Stimulated activated CD4-positive, alpha-beta T cell treated with anti-CD3 and anti-CD28 coated beads, Interleukin-1b, Interleukin-23, amount 100 ng/mL, for 4 hours (primary cell): ENCODE data around the gene IP6K3.

Source experiments
- DNase-seq, 2 donors: peaks; one replicate each; pipeline ENCODE4 v3.0.0-alpha.2; 2020; ENCODE audit warnings: low read depth in 2 of 2

The IP6K3 gene

DNA sequence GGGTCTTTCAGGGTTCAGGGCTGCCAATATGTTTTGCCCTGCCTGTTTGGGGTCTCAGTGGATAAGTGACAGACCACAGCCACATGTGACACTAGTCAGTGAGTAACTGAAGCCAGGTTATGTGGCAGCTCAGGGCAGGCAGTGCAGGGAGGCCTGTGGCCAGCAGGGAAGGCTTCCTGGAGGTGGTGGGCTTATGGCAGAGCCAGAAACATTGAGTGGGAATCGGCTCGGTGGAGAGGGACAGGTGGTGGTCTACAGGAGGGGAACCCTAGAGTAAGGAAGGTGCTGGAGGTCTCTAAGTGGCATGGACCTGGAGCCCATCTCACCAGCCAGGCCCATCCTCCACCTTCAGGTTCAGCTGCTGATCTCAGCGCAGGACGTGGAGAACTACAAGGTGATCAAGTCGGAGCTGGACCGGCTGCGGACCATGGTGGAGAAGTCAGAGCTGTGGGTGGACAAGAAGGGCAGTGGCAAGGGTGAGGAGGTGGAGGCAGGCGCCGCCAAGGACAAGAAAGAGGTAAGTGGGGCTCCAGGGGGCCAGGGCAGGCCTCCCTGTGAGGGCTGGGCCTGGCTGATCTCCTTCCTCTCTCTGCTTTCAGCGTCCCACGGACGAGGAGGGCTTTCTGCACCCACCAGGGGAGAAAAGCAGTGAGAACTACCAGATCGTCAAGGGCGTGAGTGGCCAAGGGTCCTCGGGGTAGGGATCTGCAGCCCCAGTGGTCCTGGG lies 70.1 kb downstream of the IP6K3 start:
- no peak for DNase-seq

DNA sequence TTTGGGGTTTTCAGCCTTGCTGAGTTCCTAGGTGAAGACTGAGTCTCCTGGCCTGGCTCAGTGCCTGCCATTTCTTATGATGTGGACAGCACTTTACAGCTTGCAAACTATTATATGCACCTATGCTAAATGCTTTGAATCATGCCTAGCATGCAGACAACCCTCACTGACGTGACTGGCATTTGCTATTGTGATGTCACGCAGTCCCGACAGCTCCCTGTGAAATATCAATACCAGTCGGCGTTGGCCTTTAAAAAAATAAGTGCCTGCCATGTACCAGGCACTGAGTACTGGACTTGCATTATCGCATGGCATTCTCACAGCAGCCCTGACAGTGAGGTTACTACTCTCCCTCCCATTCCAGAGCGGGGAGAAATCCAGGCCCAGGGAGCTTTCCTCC lies 70.7 kb downstream of the IP6K3 start:
- DNase-seq, result no peak

GRCh38 chr6:33673851-33674250 lies 72.9 kb downstream of the IP6K3 start:
- no peak for DNase-seq

DNA sequence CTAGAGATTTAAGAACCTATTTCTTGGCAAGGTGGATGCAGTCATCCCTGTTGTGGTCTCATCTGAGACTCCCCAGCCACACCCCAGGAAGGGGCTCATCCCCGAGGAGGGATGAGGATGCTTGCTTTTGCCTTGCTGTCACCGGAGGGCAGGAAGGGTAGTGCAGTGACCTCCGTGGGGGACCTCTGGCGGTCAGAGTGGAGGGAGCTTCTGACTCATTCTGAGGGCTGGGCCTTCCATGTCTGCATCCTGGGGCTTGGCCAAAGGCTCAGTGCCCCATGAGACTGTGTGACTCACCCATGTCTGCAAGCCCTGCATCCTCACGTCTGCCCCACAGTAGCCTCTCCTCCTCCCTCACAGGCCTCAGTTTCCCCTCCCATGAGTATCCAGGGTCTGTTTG lies 73.9 kb downstream of the IP6K3 start:
- no peak for DNase-seq

DNA sequence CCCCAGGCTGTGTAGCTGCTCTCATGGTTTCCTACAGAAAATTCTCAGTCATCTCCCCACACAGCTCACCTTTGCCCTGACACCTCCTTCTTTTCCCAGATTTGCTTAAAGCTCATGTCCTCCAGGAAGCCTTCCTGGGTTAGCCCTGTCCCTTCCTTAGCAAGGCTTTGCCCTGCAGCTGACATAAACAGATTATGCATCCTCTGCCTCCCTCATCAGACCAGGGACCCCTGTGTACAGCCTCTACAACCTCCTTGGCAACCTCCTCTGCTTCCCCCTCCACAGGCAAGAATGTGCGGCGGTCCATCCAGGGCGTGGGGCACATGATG lies 75.0 kb downstream of the IP6K3 start:
- DNase-seq, result no peak
